SK-N-SH (cell line): ENCODE measurements around the gene STKLD1.

Source experiments
- EP300 ChIP-seq, 2 experiments: IDR thresholded peaks; 2 replicates each; pipeline versions ENCODE4 v1.4.0 to v1.6.1; 2012; ENCODE audit warnings: borderline replicate concordance in 1 of 2, low read depth in 1 of 2, low read length in 1 of 2
- FOXM1 ChIP-seq: IDR thresholded peaks from 2 replicates; pipeline ENCODE4 v1.4.0; 2012; ENCODE audit warnings: low read depth, mild to moderate bottlenecking
- GABPA ChIP-seq: IDR thresholded peaks from 2 replicates; pipeline ENCODE4 v1.4.0; 2012; ENCODE audit warnings: low read depth, mild to moderate bottlenecking
- MXI1 ChIP-seq: IDR thresholded peaks from 2 replicates; pipeline ENCODE4 v1.6.1; 2012; ENCODE audit warnings: mild to moderate bottlenecking, low read depth, low read length, improper control_type of control experiment
- NRF1 ChIP-seq: IDR thresholded peaks from 2 replicates; pipeline ENCODE4 v1.6.1; 2012; ENCODE audit warnings: low read depth, mild to moderate bottlenecking, low read length
- PBX3 ChIP-seq: IDR thresholded peaks from 2 replicates; pipeline ENCODE4; 2012
- POLR2AphosphoS5 ChIP-seq: IDR thresholded peaks from 2 replicates; pipeline ENCODE4 v1.6.1; 2012; ENCODE audit warnings: low read depth, low read length
- RAD21 ChIP-seq: IDR thresholded peaks from 2 replicates; pipeline ENCODE4 v1.6.1; 2012; ENCODE audit warnings: mild to moderate bottlenecking, low read length
- RFX5 ChIP-seq: IDR thresholded peaks from 2 replicates; pipeline ENCODE4 v1.6.1; 2012; ENCODE audit warnings: mild to moderate bottlenecking, improper control_type of control experiment, low read length
- RXRA ChIP-seq: IDR thresholded peaks from 2 replicates; pipeline ENCODE4 v1.4.0; 2012; ENCODE audit warnings: low read depth, mild to moderate bottlenecking, borderline replicate concordance
- SMC3 ChIP-seq: IDR thresholded peaks from 2 replicates; pipeline ENCODE4 v1.6.1; 2012; ENCODE audit warnings: low read depth, low read length, improper control_type of control experiment
- TEAD4 ChIP-seq: IDR thresholded peaks from 2 replicates; pipeline ENCODE4 v1.4.0; 2012; ENCODE audit warnings: mild to moderate bottlenecking, borderline replicate concordance; ENCODE audit not compliant: insufficient read depth
- TF ChIP-seq, protein P1 (sequence below): fragments of 200-600 bp; sonication (generic); IDR thresholded peaks from 2 replicates; pipeline ENCODE4 v1.6.1; 2017; ENCODE audit warnings: antibody characterized with exemption, mild to moderate bottlenecking, moderate library complexity
- TF ChIP-seq, protein P2 (sequence below): IDR thresholded peaks from 2 replicates; pipeline ENCODE4 v1.4.0; 2012; ENCODE audit warnings: low read depth, borderline replicate concordance

GRCh38 chr9:133379153-133380086 lies 3.3 kb downstream of the STKLD1 start:
- TF ChIP-seq, protein P1, sequence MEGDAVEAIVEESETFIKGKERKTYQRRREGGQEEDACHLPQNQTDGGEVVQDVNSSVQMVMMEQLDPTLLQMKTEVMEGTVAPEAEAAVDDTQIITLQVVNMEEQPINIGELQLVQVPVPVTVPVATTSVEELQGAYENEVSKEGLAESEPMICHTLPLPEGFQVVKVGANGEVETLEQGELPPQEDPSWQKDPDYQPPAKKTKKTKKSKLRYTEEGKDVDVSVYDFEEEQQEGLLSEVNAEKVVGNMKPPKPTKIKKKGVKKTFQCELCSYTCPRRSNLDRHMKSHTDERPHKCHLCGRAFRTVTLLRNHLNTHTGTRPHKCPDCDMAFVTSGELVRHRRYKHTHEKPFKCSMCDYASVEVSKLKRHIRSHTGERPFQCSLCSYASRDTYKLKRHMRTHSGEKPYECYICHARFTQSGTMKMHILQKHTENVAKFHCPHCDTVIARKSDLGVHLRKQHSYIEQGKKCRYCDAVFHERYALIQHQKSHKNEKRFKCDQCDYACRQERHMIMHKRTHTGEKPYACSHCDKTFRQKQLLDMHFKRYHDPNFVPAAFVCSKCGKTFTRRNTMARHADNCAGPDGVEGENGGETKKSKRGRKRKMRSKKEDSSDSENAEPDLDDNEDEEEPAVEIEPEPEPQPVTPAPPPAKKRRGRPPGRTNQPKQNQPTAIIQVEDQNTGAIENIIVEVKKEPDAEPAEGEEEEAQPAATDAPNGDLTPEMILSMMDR, result no peak
- no peak for TF ChIP-seq PBX3
- TF ChIP-seq POLR2AphosphoS5, result no peak
- no peak for TF ChIP-seq TEAD4
- TF ChIP-seq FOXM1, result no peak
- TF ChIP-seq, protein P2, sequence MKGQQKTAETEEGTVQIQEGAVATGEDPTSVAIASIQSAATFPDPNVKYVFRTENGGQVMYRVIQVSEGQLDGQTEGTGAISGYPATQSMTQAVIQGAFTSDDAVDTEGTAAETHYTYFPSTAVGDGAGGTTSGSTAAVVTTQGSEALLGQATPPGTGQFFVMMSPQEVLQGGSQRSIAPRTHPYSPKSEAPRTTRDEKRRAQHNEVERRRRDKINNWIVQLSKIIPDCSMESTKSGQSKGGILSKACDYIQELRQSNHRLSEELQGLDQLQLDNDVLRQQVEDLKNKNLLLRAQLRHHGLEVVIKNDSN, result no peak
- no peak for TF ChIP-seq NRF1
- no peak for TF ChIP-seq EP300 (IDR thresholded peaks at IDR 0.05; ENCODE audit: borderline replicate concordance in 1 of 2, low read depth in 1 of 2, low read length in 1 of 2)
- no peak for TF ChIP-seq RAD21
- no peak for TF ChIP-seq MXI1
- TF ChIP-seq RFX5, result no peak
- no peak for TF ChIP-seq GABPA
- TF ChIP-seq RXRA, result no peak
- TF ChIP-seq SMC3, result no peak
